Activated CD4-positive, CD25-positive, alpha-beta regulatory T cell treated with anti-CD3 and anti-CD28 coated beads, Interleukin-2, amount 50 U/mL, for 72 hours (primary cell): ENCODE results near the gene WDR83.
A peak's percentile ranks its signal among the peaks of the same experiment; 100 is the strongest.
"Not testable (repeated sequence)": the region's sequence is repeated elsewhere in the genome, so short reads cannot be mapped to it uniquely, and the experiment has no call there.

Experiments
- DNase-seq: peaks from one replicate; pipeline ENCODE4 v3.0.0; 2021

Gene WDR83

GRCh38 chr19:12656899-12657571 is 9.6 kb upstream of the WDR83 start:
- peak; percentile 53 for DNase-seq

- DNase-seq: no peak
Measured at GRCh38 chr19:12657966-12658365, 8.6 kb upstream of the WDR83 start.

DNA sequence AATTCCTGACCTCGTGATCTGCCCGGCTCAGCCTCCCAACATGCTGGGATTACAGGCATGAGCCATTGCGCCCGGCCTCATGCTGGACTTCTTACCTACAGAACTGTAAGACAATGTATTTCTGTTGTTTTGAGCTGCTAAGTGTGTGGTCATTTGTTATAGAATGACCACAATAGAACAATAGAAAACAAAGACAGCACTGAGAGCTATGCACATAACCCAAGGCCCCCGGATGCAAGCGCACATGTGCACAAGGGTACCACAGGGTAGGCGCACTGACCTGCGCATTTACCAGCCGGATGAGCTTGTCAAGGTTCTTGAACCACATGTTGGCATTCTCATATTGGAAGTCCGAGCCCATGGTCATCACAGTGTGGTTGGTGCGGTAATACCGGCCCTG is 5.6 kb upstream of the WDR83 start:
- no peak for DNase-seq

- no peak for DNase-seq
Measured at GRCh38 chr19:12664406-12665280, 2.0 kb upstream of the WDR83 start.

- no peak for DNase-seq
Measured at GRCh38 chr19:12665281-12665573, 1.4 kb upstream of the WDR83 start.

DNA sequence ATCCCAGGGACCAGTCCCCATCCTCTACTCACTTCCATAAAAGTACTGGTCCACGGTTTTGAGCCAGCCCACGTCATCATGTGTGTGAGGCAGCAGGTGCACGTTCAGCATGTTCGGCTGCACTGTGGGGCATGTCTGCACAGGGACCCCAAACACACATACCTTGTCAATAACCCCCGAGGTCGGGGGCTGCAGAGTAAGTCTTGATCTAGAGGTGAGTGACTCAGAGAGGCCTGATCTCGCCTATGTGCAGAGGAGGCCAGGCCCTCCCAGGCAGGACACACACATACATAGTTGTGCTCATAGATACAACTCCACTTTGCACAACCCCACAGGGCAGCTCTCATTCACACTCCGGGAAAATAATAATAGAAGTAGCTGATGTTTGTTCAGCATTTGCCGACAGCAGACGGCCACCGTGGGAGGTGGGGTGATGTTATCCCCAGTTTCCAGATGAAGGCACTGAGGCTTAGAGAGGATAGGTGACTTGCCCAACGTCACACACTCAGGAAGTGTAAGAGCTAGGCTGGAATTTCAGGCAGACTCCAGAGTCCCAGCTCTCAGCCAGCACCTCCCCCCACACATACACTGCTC is 839 bp upstream of the WDR83 start:
- DNase-seq: no peak

DNA sequence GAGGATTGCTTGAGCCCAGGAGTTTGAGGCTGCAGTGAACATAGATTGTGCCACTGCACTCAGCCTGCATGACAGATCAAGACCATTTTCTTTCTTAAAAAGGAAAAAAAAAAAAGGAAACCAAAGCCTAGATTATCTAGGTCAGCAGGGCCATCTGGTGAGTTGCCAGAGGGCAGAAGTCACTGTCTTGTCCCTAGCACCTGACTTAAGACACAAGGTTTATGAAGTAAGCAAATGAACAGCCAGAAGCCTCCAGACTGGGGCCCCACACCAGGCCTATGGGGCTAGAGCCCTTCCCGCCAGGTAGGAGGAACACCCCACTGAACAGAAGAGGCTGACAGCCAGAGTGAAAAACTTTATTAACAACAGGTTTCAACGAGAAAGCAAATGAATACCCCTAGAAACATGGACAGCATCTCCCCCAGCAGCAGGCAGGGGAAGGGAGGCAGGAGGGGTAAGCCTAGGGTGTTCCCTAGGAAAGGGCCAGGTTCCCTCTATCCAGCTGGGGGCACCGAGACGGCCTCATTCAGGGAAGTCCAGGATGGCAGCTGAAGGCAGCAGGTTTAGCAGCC is 1.2 kb downstream of the WDR83 start:
- no peak for DNase-seq

GRCh38 chr19:12668346-12668745 is 1.7 kb downstream of the WDR83 start:
- DNase-seq: no peak

GRCh38 chr19:12668932-12669269 is 2.3 kb downstream of the WDR83 start:
- peak; percentile 61 for DNase-seq

- DNase-seq: peak; percentile 77
Measured at GRCh38 chr19:12669270-12670158, 2.9 kb downstream of the WDR83 start.

DNA sequence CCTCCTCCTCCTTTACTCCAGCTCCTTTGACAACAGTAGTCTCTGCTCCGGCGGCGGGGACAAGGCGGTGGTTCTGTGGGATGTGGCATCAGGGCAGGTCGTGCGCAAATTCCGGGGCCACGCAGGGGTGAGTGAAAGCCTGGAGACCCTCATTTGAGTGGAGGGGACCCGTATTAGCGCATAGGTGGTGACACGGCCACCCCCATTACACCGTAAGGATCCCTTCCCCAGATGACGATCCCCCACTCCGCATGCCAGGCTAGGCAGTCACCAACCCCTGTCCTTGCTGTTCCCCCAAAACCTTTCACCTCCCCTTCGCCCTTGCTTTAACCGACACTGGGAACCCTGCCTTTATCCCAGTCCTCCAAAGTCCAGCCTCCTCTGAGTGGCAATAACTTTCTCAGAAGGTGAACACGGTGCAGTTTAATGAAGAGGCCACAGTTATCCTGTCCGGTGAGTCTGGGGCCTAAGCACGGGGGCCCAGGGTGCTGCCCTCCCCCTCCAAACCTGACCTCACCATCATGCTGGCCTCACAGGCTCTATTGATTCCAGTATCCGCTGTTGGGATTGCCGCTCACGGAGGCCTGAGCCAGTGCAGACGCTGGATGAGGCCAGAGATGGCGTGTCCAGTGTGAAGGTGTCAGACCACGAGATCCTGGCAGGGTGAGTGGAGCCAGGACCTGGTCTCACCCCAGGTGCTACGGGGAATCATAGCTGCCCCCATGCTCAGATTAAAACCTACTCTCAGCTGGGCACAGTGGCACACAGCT is 3.7 kb downstream of the WDR83 start:
- no peak for DNase-seq

GRCh38 chr19:12672744-12673143 is 6.1 kb downstream of the WDR83 start:
- no peak for DNase-seq

DNA sequence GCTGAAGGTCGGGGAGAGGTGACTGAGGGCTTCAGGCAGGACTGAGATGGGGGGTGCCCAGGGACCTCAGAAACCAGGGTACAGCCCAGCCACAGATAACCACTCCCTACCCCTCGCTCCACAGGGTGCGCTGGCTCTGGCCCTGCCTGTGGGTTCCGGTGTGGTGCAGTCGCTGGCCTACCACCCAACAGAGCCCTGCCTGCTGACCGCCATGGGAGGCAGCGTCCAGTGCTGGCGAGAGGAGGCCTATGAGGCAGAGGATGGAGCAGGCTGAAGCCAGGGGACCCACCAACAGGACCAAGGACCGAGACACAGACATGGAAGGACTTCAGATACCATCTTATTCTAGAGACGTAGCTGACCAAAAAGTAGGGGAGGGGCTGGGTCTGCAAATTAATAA is 8.8 kb downstream of the WDR83 start:
- no peak for DNase-seq

DNA sequence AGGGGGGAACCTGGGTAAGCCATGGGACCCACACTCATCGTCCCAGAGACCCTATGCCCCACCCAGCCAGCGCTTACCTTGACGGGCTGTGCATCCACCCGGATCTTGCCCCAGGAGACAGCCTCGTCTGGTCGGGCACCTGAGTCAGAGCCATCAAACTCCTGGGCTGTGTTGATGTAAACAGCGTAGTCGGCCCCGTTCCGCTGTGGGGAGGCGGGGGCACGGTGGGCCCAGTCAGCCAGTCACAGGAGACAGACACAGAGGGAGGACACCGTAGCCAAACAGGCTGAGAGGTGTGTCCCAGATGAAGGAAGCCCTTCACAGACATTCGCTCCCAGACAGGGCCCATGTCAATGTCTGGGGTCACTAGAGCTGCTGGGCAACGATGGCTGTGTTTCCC is 9.3 kb downstream of the WDR83 start:
- DNase-seq: no peak

GRCh38 chr19:12676384-12676792 is 9.8 kb downstream of the WDR83 start:
- peak; percentile 86 for DNase-seq

GRCh38 chr19:12676928-12677327 is 10.3 kb downstream of the WDR83 start:
- no peak for DNase-seq

GRCh38 chr19:12678039-12678438 is 11.4 kb downstream of the WDR83 start:
- not testable (repeated sequence) for DNase-seq

DNA sequence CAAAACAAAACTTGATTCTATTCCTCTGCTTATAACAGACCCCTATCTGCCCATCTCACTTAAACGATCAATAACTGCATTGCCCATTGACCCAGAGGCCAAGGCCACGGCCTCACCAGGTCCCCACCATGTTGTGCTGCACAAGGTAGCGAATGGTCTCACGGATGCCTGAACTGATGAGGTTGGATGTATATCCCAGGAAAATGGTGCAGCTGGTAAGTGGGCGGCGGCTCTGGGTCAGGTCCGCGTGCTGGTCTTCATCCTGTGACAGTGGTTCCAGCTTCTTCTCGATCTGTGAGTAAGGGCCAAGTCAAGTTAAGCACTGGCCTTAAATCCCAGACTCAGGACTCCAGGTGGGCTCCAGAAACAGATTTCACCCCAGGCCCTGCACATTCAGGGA is 13.4 kb downstream of the WDR83 start:
- no peak for DNase-seq

DNA sequence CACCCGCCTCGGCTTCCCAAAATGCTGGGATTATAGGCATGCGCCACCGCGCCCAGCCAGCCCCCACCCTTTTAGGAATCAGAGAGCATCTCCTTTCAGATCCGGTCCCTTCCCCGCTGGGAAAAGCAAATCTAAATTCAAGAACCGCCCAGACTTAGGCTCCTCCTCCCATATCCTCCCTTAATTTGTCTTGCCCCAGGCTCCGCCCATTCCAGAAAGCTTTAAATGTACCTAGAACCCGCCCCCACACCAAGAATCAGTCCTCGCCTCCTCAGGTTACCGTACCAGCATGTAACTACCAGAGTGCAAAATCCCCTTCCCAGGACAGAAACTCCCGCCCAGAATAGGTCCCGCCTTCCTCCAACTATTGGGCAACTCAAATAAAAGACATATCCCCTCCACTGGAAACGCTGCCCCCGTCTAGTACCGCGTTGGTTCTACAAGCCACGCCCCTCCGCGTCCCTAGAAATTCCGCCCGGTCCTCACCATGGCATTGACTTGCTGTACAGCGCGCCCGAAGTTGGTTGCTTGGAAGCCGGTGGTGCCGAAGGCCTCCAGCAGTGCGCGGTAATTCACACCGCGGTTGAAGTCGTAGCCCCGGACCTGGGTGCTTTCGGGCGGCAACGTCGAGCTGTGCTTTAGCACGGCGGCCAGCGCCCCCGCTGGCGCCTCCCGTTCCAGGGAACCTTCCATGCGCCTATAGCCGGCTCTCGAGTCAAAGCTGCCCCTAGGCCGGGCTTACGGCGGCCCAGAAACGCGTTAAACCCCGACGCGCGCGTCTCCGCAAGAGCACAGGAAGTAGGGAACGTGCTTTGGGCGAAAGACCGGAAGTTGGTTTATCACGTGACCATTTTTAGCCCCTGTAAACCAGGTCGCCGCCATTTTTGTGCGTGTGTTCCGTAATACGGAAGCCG is 14.7 kb downstream of the WDR83 start, which contains the start of gene DHPS:
DHPS (minus strand) TSS at position 807 of the 914 bp plus-strand sequence; CDS start at position 693, 114 bp downstream.
- DNase-seq: peak; percentile 83

DNA sequence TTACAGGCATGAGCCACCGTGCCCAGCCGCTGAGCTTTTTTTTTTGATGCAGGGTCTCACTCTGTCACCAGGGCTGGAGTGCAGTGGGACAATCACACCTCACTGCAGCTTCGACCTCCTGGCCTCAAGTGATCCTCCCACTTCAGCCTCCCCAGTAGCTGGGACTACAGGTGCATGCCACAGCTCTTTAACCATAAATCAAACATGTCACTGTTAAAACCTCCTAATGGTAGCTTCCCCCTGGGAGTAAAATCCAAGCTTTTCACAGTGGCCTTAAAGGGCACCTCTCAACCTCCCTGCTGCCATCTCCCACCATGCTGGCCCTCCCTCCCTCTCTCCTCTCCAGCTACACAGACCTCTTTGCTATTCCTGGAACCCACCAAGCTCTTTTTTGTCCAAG is 19.2 kb downstream of the WDR83 start:
- DNase-seq: no peak
